Measurements from ENCODE around the gene CNTNAP2.

DNA sequence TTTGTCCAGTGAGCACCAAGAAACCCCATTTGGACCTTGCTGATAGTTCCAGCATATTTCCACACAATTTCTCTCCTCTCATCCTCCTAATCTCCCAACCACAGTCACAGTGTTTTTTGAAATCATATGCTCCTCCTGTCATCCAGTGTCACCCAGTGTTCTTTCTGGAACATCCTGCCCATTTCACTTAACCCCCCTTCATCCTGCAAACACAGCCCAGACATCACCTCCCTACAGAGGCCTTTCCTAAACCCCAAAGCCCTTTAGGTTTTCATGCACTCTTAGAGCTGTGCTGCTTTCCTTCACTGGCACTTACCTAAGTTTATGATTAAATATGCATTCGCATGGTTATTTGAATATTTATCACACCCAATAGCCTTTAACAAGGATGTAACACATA, 1316.0 kb downstream of the CNTNAP2 start:
- no peak for TF ChIP-seq GATA2 (CRISPR knock-in tag; IDR thresholded peaks at IDR 0.05)
- TF ChIP-seq, protein P1, sequence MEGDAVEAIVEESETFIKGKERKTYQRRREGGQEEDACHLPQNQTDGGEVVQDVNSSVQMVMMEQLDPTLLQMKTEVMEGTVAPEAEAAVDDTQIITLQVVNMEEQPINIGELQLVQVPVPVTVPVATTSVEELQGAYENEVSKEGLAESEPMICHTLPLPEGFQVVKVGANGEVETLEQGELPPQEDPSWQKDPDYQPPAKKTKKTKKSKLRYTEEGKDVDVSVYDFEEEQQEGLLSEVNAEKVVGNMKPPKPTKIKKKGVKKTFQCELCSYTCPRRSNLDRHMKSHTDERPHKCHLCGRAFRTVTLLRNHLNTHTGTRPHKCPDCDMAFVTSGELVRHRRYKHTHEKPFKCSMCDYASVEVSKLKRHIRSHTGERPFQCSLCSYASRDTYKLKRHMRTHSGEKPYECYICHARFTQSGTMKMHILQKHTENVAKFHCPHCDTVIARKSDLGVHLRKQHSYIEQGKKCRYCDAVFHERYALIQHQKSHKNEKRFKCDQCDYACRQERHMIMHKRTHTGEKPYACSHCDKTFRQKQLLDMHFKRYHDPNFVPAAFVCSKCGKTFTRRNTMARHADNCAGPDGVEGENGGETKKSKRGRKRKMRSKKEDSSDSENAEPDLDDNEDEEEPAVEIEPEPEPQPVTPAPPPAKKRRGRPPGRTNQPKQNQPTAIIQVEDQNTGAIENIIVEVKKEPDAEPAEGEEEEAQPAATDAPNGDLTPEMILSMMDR (IDR thresholded peaks at IDR 0.05 in 2 of 3, conservative IDR thresholded peaks at IDR 0.05 in 1 of 3; ENCODE audit: insufficient read depth in 2 of 3, low read depth in 1 of 3, low read length in 3 of 3): no peak
